Endothelial cell (in vitro differentiated cells): Measurements from ENCODE around the gene CYP24A1. TPM values are rescaled to one million over a fixed set of nuclear protein-coding genes. Genes with fewer than 3 reads are reported as not detected.
A peak's percentile ranks its signal among the peaks of the same experiment; 100 is the strongest.

Experiments
- DNase-seq: peaks from one replicate; pipeline ENCODE4 v3.0.0; 2021; ENCODE audit warnings: low spot score
- H3K27ac Mint-ChIP-seq: one replicate; pipeline ENCODE4 v1.8.0; 2021; ENCODE audit warnings: mixed read lengths, inconsistent platforms; ENCODE audit not compliant: unreplicated experiment
- H3K27me3 Mint-ChIP-seq: one replicate; pipeline ENCODE4 v1.8.0; 2021; ENCODE audit warnings: mild to moderate bottlenecking, moderate library complexity, mixed read lengths, inconsistent platforms; ENCODE audit not compliant: unreplicated experiment
- H3K36me3 Mint-ChIP-seq: one replicate; pipeline ENCODE4 v1.8.0; 2021; ENCODE audit warnings: mild to moderate bottlenecking, low read depth, mixed read lengths, inconsistent platforms; ENCODE audit not compliant: unreplicated experiment
- H3K4me1 Mint-ChIP-seq: one replicate; pipeline ENCODE4 v1.8.0; 2021; ENCODE audit warnings: mild to moderate bottlenecking, mixed read lengths, inconsistent platforms; ENCODE audit not compliant: unreplicated experiment
- H3K4me3 Mint-ChIP-seq: one replicate; pipeline ENCODE4 v1.8.0; 2021; ENCODE audit warnings: mild to moderate bottlenecking, mixed read lengths, inconsistent platforms; ENCODE audit not compliant: unreplicated experiment
- H3K9me3 Mint-ChIP-seq: one replicate; pipeline ENCODE4 v1.8.0; 2021; ENCODE audit warnings: mixed read lengths, inconsistent platforms; ENCODE audit not compliant: unreplicated experiment
- total RNA-seq: library from RNA; stranded (reverse); fragmentation: NEBNext Ultra II Directional; extraction: Animal tissue kit (Norgen Biotek cat#: 25700); gene quantifications from one replicate; pipeline ENCODE4 v1.2.1, GENCODE V29; 2021; ENCODE audit not compliant: unreplicated experiment
- TF ChIP-seq, protein P1 (sequence below): fragments of 200-600 bp; sonication (generic); IDR thresholded peaks from one replicate; pipeline ENCODE4 v1.5.0; 2021; ENCODE audit warnings: antibody characterized with exemption; ENCODE audit not compliant: unreplicated experiment

CYP24A1 gene
- total RNA-seq, 1 donor from 2014 or later = not detected

DNA sequence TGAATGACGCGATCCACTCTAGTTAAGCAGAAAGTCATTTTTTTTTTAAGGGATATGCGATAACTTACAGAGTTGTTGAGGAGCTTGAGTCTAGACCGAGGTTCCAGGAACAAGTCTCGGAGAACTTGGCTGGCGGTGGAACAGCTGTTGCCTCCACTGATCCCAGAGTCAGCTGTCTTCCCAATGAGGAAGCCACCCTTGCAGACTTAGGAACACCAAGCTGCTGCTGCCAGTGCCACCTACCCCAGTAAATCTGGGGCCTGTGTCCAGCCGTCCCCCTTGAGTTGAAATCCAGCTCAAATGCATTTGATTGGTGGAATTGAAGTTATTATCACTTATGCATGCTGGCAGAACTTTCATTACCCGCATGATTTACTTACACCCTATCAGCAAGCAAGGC, 40.8 kb upstream of the CYP24A1 start:
- H3K27me3 Mint-ChIP-seq = no peaks in the 10 kb centered on the region
- DNase-seq = no peak
- TF ChIP-seq, protein P1, sequence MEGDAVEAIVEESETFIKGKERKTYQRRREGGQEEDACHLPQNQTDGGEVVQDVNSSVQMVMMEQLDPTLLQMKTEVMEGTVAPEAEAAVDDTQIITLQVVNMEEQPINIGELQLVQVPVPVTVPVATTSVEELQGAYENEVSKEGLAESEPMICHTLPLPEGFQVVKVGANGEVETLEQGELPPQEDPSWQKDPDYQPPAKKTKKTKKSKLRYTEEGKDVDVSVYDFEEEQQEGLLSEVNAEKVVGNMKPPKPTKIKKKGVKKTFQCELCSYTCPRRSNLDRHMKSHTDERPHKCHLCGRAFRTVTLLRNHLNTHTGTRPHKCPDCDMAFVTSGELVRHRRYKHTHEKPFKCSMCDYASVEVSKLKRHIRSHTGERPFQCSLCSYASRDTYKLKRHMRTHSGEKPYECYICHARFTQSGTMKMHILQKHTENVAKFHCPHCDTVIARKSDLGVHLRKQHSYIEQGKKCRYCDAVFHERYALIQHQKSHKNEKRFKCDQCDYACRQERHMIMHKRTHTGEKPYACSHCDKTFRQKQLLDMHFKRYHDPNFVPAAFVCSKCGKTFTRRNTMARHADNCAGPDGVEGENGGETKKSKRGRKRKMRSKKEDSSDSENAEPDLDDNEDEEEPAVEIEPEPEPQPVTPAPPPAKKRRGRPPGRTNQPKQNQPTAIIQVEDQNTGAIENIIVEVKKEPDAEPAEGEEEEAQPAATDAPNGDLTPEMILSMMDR = no peak
- H3K9me3 Mint-ChIP-seq = no peaks in the 10 kb centered on the region
- no peaks in the 10 kb centered on the region for H3K36me3 Mint-ChIP-seq
- H3K4me3 Mint-ChIP-seq = no peak overlapping the region
- H3K4me1 Mint-ChIP-seq = peaks cover 4% of the 10 kb centered on the region
- no peak overlapping the region for H3K27ac Mint-ChIP-seq

DNA sequence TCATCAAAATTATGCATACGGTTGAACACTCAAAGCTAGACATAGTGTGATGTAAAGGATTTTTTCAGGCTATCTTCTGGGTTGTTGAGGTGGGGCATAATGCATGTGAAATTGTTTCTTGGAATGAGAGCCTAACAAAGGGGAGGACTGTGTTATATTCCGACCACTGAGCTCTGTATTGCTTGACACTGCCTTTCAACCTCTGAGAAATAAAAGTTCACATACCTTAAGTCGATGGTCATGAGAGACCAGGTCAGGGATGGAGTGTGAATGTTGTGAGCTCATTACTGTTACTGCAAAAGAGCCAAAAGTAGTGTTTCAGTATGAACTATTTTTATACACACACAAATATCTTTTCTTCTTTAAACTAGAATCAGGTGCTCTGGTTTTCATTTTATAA, 39.1 kb upstream of the CYP24A1 start:
- peaks cover 13% of the 10 kb centered on the region for H3K4me1 Mint-ChIP-seq
- TF ChIP-seq, protein P1 = no peak

DNA sequence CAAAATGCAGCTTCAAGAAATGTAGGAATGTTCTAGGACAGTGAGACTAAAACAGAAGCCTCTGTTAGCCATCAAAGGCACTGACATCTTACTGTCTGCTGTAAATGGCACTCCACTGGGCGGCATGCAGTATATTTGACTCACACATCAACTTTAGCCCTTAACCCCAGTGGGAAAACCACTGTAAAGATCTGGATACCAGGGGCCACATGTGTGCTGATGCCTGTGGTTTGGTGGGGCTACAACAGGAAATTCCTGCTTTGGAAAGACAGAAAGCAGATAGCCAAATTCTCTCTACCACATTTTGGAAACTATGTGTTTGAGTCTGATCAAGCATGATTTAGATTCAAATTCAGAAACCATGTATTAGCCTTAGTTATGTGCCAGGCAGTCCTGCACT, 38.4 kb upstream of the CYP24A1 start:
- H3K4me3 Mint-ChIP-seq = no peak overlapping the region
- H3K4me1 Mint-ChIP-seq = peaks cover 13% of the 10 kb centered on the region
- no peaks in the 10 kb centered on the region for H3K9me3 Mint-ChIP-seq
- H3K27me3 Mint-ChIP-seq = peaks cover under 1% of the 10 kb centered on the region
- H3K27ac Mint-ChIP-seq = no peak overlapping the region
- H3K36me3 Mint-ChIP-seq = no peaks in the 10 kb centered on the region
- TF ChIP-seq, protein P1 = no peak
- no peak for DNase-seq

More for the DNA sequence above, 39.1 kb upstream of the CYP24A1 start:
- Mint-ChIP-seq H3K9me3 (no peaks in the 10 kb centered on the region), H3K27ac (no peak overlapping the region), H3K27me3 (no peaks in the 10 kb centered on the region), H3K36me3 (no peaks in the 10 kb centered on the region), H3K4me3 (no peak overlapping the region)
- DNase-seq = no peak

DNA sequence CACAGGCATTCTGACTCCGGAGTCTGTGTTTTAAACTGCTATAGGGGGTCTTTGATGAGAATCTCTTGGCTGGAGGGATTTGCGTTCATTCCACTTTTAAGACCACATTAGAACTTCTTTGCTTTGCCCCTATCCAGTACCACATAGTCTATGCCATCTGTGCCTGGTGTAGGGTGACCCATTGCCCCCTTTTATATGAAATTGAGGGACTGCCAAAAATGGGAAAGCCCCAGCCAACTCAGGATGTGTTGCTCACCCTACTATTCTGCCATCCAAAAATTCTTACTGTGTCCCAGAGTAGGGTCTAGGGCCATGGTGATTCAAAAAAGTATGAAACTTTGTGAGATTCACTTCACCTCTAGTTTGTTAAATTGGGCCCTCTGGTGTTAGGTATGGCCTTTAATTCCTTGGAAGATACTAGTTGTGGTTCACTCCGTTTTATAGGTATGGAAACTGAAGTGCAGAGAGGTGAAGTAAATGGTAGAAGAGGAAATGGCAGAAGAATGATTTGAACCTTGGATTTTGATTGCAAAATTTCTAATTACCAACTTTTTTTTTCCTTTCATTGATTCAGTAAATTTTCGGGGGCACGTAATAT, 35.5 kb upstream of the CYP24A1 start:
- TF ChIP-seq, protein P1 = no peak
- Mint-ChIP-seq H3K4me1 (peaks cover 13% of the 10 kb centered on the region), H3K27me3 (peaks cover 4% of the 10 kb centered on the region), H3K4me3 (peak overlapping the region; percentile 88), H3K27ac (no peak overlapping the region), H3K36me3 (no peaks in the 10 kb centered on the region), H3K9me3 (no peaks in the 10 kb centered on the region)
- DNase-seq = no peak

DNA sequence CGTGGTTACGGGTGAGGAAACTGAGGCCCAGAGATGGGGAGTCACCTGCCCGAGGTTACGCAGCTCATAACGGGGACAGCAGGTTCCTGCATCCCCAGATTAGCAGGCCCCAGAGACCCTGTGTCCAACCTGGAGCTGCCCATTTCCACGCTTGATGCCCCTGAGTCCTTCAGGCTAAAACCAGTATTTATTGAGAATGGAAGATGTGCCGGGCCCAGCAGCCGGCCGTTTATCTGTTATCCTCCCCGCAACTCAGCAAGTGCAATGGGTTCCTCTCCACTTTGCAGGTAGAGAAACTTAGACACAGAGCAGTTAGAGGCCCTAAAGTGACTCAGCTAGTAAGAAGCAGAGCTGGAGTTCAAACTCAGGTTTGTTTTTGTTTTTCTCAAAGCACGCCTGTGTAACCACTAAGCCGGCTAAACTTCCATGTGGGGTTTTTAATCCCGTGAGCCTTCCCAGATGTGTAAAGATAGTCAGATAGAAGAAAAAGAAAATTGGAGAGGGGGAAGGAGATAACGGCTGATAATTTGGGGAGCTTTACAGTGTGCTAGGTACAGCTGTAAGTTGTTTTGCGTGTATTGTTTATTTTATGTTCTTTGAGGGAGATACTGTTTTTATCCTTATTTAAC, 34.9 kb upstream of the CYP24A1 start:
- H3K27ac Mint-ChIP-seq = peak overlapping the region; percentile 62
- H3K36me3 Mint-ChIP-seq = no peaks in the 10 kb centered on the region
- DNase-seq = no peak
- H3K27me3 Mint-ChIP-seq = peaks cover 4% of the 10 kb centered on the region
- no peaks in the 10 kb centered on the region for H3K9me3 Mint-ChIP-seq
- TF ChIP-seq, protein P1 = no peak
- peaks cover 13% of the 10 kb centered on the region for H3K4me1 Mint-ChIP-seq
- peak overlapping the region; percentile 88 for H3K4me3 Mint-ChIP-seq
